HG03159 (cell line): Measurements from ENCODE around the gene SLC24A5.

Experiments used
- ATAC-seq: cut with Tn5 transposase; IDR thresholded peaks from one replicate; pipeline ENCODE4 v1.9.1; 2021; ENCODE audit warnings: mild to moderate bottlenecking, moderate library complexity; ENCODE audit not compliant: unreplicated experiment

SLC24A5 gene

DNA sequence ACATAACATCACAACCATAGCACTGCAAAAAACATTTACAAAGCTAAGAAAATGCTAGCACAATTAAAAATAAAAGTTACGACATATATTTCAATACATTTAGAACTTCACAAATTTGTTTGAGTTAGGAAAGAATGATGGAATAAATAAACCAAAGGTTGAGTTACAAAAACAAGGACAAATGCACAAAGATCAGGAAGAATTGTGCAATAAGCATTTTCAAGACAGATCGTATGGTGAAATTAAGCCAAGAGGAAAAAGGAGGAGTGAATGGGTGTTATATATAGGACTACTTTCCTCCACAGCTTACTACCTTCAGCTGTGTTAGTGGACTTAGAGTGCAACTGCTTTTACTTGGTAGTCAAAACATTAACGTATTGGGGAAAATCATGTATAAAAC, 64.7 kb downstream of the SLC24A5 start:
- ATAC-seq, result no peak

GRCh38 chr15:48186271-48186670, 65.5 kb downstream of the SLC24A5 start:
- ATAC-seq, result no peak

DNA sequence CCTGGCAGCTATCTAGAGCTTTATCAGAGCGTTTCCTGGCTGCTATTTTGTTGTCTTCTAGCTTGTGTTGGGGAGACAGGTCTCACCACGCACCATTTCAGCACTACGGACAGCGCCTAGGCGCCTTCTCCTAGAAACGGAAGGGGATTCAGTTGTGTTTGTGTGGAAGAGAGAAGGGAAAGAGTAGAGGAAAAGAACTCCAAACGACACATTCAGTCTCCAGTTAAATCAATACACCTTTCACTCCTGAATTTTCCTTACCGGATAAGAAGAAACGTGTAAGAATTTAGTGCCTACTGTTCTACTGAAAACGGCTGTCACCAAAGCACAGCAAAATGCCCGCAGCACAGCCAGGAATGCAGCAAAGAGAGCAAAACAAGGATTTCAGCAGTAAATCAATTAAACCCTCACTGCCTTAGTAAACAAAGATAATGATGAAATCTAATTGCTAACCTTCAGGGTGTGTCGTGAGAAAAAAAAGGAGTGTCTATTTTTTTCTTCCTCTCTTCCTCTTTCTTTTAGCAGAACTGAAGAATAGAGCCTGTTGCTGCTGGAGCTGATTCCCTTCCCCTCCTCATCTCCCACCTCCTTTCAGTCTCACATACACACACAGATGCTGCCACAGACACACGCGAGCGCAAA, 70.3 kb downstream of the SLC24A5 start:
- ATAC-seq, result no peak

GRCh38 chr15:48191574-48192225, 70.9 kb downstream of the SLC24A5 start, which contains the start of gene CTXN2:
TSS of gene CTXN2 (plus strand) at chr15:48191665. CDS start at chr15:48201301, 9,636 bp downstream.
- no peak for ATAC-seq
